Right kidney (tissue), 1 donor: ENCODE data around the gene SEC63.
"Not testable (repeated sequence)": the region's sequence is repeated elsewhere in the genome, so short reads cannot be mapped to it uniquely, and the experiment has no call there.

Experiments used
- DNase-seq: peaks from one replicate; pipeline ENCODE4 v3.0.0-alpha.2; 2016

The SEC63 gene

GRCh38 chr6:107931894-107932293 lies 26.1 kb downstream of the SEC63 start:
- no peak for DNase-seq

GRCh38 chr6:107928984-107929383 lies 29.0 kb downstream of the SEC63 start:
- no peak for DNase-seq

- not testable (repeated sequence) for DNase-seq
These were observed 31.1 kb downstream of the SEC63 start for GRCh38 chr6:107926697-107927544.

GRCh38 chr6:107917451-107918375 lies 40.3 kb downstream of the SEC63 start:
- DNase-seq = no peak

- not testable (repeated sequence) for DNase-seq
These were observed 41.0 kb downstream of the SEC63 start for GRCh38 chr6:107916961-107917360.

- no peak for DNase-seq
These were observed 46.3 kb downstream of the SEC63 start for GRCh38 chr6:107911692-107912091.

GRCh38 chr6:107894809-107895396 lies 63.1 kb downstream of the SEC63 start:
- DNase-seq = no peak

GRCh38 chr6:107890431-107890830 lies 67.6 kb downstream of the SEC63 start:
- not testable (repeated sequence) for DNase-seq

- not testable (repeated sequence) for DNase-seq
These were observed 72.1 kb downstream of the SEC63 start for GRCh38 chr6:107885950-107886349.

- DNase-seq = no peak
These were observed 78.1 kb downstream of the SEC63 start for GRCh38 chr6:107879941-107880340.

- no peak for DNase-seq
These were observed 80.0 kb downstream of the SEC63 start for GRCh38 chr6:107877968-107878367.

GRCh38 chr6:107871976-107872375 lies 86.0 kb downstream of the SEC63 start:
- no peak for DNase-seq

GRCh38 chr6:107871512-107871911 lies 86.5 kb downstream of the SEC63 start:
- not testable (repeated sequence) for DNase-seq

GRCh38 chr6:107871016-107871415 lies 87.0 kb downstream of the SEC63 start:
- no peak for DNase-seq

- DNase-seq = no peak
These were observed 87.6 kb downstream of the SEC63 start for GRCh38 chr6:107870381-107870780.

GRCh38 chr6:107869871-107870270 lies 88.1 kb downstream of the SEC63 start:
- DNase-seq = no peak

GRCh38 chr6:107868867-107869611 lies 89.0 kb downstream of the SEC63 start:
- DNase-seq = no peak

- no peak for DNase-seq
These were observed 90.7 kb downstream of the SEC63 start for GRCh38 chr6:107867302-107867615.

GRCh38 chr6:107866606-107867301 lies 91.3 kb downstream of the SEC63 start:
- peak; percentile 27 for DNase-seq

- DNase-seq = no peak
These were observed 93.5 kb downstream of the SEC63 start for GRCh38 chr6:107864226-107865127.
